Activated CD4-positive, alpha-beta T cell treated with anti-CD3 and anti-CD28 coated beads, Interleukin-2, amount 50 U/mL, for 24 hours (primary cell): ENCODE data around the gene CCDC69.
"Not testable (repeated sequence)": the region's sequence is repeated elsewhere in the genome, so short reads cannot be mapped to it uniquely, and the experiment has no call there.

Experiments
- DNase-seq, 2 donors: peaks; one replicate each; pipeline ENCODE4 v3.0.0-alpha.2; 2020; ENCODE audit warnings: low read depth in 1 of 2, low spot score in 1 of 2

Gene CCDC69, protein sequence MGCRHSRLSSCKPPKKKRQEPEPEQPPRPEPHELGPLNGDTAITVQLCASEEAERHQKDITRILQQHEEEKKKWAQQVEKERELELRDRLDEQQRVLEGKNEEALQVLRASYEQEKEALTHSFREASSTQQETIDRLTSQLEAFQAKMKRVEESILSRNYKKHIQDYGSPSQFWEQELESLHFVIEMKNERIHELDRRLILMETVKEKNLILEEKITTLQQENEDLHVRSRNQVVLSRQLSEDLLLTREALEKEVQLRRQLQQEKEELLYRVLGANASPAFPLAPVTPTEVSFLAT

DNA sequence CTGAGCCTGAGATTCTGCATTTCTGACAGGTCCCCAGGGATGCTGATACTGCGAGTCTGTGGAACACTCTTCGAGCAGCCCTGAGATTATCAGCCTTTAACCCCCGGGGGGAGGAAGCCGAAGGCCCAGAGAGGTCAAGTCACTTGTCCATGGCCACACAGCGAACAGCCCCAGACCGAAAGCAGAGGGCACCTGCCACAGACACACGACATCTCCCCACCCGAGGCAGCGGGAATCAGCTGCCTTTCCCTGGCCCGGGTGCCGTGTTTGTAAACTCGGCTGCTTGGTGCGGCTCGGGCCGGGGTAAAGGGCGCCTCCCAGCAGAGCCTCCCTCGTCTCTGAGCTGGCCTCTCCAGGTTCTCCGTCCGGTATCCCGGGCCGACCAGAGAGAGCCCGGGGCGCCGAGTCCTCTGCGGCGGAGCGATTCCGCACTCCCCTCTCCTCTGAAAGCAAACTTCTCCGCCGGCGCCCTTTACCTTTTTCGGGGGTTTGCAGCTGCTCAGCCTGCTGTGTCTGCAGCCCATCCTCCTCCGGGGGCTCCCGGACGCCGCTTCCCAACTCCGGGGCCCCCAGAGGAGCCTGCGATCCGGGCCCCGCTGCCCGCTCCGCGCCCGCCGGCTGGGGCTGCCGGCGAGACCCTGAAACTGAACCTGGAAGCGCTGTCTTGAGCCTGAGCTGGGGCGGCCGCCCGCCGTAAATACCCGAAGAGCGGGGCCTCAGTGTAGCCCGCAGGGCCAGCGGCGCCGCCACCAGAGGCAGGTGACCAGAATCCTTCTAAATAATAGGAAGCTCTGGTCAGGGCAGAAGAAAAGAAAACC lies at the start of gene CCDC69:
Gene CCDC69 (minus strand): TSS at position 646 of the 818 bp plus-strand sequence. CDS start 122 bp downstream, at position 524.
- peak in 1 of 2 donors; percentile 28 for DNase-seq

DNA sequence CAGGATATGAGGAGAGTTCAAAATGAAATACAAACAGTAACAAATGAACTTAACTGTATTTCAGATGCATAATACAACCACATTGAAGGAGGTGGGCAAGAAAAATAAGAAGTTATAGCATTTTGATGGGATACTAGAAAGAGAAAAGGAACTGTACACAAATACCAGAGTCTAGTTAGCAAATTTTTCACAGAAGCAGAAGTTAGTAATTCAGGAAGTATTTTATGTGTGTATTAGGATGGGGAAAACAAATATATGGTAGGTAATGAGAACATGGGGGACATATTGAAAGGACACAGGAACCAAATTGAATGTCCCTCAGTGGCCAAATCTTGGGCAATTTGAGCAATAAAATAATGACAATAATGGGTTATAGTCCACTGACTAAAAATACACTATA lies 47.4 kb upstream of the CCDC69 start:
- DNase-seq: no peak

DNA sequence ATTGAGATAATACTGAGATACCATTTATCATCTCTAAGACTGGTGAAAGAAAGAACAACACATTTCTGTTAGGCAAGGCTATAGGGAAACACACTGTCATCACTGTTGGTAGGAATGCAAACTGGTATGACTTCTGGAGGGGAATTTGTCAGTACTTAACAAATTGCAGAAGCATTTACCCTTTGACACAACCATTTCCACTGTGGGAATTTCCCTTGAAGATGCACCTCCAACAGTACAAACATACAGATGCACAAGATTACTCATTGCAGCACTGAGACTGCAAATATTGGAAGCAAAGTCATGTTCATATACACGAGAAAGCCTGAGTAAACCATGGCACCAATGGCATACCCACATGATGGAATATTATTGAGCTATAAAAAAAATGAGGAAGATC lies 46.7 kb upstream of the CCDC69 start:
- DNase-seq: peak in 1 of 2 donors; percentile 9

DNA sequence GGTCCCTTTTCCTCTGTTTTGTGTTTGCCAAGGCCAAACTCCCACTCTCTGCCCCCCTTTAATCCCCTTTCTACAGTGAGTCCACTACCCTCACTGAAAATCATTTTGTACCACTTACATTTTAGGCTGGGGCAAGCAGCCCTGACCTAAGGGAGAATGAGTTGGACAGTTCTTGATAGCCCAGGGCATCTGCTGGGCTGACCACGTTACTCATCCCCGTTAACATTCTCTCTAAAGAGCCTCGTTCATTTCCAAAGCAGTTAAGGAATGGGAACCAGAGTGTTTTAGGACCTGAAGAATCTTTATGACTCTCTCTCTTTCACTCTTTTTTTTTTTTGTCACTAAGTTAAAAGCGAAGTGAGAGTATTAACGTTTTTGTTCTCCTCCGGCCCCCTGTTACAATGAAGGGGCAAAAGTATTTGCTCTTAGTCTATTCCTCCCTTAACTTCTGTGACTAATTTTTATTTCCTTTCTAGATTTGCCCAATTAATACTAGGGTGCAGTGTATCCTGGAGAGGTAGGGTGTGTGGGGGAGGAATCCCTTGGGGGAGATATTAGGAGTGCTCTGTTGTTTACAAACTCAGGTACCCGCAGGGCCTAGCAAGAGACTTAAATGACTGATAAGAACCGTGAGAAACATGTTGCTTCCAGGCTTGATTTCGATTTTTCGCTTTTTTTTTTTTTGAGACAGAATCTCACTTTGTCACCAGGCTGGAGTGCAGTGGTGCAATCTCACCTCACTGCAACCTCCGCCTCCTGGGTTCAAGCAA lies 43.8 kb upstream of the CCDC69 start:
- no peak for DNase-seq

- DNase-seq: no peak
These were observed 40.2 kb upstream of the CCDC69 start for GRCh38 chr5:151264113-151264512.

DNA sequence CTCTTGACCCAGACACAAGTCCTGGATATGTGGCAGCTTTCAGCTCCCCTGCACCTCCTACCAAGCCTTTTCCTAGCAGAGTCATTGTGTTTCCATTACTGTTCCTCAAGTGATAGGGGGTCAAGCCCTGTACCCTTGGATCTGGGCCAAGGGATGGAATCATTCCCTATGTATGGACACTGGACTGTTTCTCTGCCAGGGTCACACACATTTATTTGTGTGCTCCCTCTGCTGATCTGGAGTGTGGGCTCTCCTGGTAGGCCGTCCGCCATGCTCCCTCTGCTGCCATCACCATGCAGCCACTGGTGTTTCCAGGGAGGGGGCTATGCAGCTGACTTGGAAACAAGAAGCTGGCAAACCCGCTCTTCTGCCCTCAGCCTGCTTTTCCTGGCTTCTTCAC lies 38.6 kb upstream of the CCDC69 start:
- no peak for DNase-seq

DNA sequence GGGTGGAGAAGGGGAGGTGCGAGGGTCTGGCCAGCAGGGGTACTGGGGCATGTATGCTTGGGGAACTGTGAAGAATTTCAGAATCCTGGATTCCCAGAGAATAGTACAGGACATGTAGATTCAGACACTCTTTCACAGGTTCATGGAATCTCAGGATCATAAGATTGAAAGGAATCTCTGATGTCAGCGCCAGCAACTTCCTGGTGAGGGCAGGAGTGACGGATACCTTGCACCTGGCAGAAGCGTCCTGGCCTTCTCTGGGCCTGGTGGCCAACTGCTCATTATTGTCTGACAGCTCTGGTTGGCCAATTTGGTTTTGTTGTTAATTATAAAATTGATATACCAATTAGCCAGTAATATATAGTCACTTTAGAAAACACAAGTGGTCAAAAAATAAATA lies 36.0 kb upstream of the CCDC69 start:
- DNase-seq: no peak

DNA sequence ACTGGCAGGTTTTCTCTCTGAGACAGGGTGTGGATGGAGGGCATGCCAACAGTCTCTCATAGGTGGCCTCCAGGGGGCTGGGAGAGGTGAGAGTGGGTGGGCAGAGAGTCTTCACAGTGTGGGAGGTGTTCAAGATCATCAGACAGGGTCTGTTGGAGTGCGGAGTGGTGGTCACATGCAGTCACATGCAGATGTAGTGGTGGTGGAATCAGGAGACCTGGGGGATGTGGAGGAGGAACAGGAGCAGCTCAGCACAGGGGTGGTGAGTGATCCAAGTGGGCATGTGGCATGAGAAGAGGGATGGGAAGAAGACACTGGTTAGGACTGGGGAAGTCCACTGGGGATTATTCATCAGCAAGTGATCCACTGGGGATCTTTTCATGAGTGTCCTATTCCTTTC lies 34.9 kb upstream of the CCDC69 start:
- DNase-seq: no peak

- DNase-seq: no peak
These were observed 34.3 kb upstream of the CCDC69 start for GRCh38 chr5:151258201-151258611.

DNA sequence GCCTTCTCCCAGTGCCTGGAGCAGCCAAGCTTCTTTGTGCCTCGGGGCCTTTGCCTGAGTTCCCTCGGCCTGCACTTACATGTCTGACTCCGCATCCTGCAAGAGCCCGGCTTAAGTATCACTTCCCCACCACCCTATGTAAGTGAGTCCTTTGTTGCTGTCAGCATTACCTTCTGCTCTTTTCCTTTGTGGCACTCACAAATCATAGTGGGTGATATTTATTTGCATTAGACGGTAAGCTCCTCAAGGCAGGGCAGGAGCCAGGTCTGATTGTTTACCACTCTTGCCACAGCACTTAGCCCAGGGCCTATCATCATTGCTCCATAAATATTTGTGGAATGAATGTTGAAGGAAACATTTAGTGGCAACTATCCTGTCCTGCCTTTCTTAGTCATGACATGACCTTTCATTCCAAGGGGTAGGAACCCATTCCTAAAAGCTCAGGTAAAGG lies 33.9 kb upstream of the CCDC69 start:
- no peak for DNase-seq

DNA sequence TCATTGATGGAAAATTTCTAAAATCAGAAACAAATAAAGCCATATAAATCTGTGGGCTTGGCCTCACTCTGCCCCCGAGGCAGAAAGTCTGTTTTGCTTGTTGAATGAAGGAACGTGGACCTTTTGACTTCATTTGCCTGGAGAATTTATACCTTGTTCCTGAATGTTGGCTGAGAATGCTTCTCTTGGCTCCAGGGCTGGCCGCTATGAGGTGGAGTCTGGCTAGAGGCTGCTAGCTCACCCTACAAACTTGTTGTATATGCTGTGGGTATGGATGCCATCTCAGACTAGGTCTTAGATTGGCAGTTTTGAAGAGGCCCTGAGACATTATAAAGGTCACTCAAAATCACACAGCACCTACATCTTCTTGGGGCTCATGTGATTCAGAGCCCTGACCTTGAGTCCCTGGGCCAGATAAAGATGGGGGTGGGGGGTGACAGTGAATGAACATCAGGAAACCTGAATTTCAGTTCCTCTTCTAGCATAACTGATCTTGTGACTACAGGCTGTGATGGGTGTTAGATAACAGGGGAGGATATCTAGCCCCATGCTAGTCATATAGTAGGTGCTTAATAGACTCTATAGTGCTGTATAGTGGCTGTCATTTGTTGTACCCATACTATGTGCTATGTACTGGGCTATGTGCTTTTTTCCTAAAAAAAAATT lies 31.9 kb upstream of the CCDC69 start:
- DNase-seq: no peak

DNA sequence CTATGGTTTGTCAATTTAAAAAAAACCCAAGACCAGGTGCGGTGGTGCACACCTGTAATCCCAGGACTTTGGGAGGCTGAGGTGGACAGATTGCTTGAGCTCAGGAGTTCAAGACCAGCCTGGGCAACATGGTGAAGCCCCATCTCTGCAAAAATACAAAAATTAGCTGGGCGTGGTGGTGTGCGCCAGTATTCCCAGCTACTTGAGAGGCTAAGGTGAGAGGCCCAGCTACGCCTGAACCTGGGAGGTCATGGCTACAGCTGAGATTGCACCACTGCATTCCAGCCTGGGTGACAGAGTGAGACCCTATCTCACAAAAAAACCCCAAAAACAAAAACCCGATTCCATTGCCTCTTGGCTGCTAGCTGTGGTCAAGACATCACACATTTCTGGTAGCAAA lies 31.1 kb upstream of the CCDC69 start:
- DNase-seq: not testable (repeated sequence)

- no peak for DNase-seq
These were observed 30.7 kb upstream of the CCDC69 start for GRCh38 chr5:151254556-151254955.

GRCh38 chr5:151253605-151253950 lies 29.7 kb upstream of the CCDC69 start:
- no peak for DNase-seq

DNA sequence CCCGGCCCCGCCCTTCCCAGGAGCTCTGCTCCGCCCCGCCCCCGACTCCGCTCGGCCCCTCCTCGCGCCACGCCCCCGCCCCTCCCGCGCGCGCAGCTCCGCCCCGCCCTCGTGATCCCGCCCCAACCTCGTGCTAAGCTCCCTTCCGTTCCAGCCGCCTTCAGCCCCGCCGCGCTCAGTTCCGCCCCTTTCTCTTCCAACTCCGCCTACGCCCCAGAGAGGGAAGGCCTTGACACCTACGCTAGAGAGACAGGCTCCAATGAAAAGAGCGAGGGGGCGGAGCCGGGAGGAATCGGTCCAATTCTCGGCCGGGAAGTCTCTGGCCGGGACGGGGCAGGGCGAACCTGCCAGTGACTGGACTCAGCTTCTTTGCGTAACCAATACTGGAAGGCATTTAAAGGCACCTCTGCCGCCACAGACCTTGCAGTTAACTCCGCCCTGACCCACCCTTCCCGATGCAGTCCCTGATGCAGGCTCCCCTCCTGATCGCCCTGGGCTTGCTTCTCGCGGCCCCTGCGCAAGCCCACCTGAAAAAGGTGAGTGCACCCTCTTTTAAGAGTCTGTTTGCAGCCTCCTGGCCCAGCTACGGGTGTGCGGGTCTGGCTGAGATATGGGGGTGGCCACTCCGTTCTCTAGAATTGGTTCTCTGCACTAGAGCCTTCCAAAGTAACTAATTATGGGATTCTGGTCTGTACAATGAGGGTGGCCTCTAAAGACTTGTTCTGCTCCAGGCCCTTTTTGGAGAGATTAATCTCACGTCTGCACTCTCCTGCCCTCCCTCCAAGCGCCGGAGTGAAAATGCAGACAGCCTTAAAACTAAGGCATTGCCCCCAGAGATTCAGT lies 29.1 kb upstream of the CCDC69 start, which contains the start of gene GM2A:
Gene GM2A (plus strand): TSS at position 424 of the 843 bp plus-strand sequence. CDS start 32 bp downstream, at position 456.
- DNase-seq: peak; percentile 95 to 98

GRCh38 chr5:151251621-151252020 lies 27.7 kb upstream of the CCDC69 start:
- no peak for DNase-seq

DNA sequence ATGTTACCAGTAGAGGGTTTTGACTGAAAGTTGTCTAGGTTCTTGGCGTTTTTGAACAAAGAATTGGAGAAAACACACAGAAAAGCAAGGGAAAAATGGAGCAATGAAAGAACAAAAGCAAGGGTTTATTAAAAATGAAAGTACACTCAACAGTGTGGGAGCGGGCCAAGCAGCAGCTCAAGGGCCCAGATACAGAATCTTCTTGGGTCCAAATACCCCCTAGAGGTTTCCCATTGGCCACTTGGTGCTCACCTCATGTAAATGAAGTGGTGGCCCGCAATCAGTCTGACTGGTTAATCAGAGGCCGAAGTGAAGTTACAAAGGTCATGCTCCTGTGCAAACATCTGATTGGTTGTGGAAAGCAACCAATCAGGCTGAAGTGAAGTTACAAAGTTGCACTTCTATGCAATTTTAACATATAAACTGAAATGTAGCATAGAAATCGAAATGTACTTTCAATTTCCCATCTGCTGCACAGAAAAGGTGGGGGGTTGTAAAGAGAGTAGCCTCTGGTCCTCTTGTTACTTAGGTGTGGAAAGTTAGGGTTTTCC lies 27.2 kb upstream of the CCDC69 start:
- no peak for DNase-seq

GRCh38 chr5:151250346-151251000 lies 26.6 kb upstream of the CCDC69 start:
- no peak for DNase-seq

DNA sequence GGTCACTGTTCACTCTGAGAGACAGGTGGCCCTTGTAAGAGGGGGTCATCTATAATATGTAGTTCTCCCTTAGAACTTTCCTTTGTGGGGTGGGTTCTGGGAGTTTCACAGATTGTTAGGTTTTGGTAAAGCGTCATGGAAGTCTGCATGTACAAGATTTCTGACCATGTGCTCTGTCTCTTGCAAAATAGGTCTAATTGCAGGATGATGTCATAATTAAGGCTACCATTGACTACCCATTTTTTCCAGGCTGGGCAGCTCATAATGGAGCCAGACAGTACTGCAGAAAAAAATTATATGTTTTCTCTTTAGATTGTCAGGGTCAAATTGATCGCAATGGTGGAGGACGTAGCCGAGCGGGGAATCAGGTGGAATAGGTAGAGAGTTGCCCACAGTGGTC lies 25.4 kb upstream of the CCDC69 start:
- no peak for DNase-seq
